ENCODE results near the gene MAPK8IP1. TPM values are rescaled to one million over a fixed set of nuclear protein-coding genes. Genes with fewer than 3 reads are reported as not detected.

Gene MAPK8IP1
- total RNA-seq, 4 donors from 2014 or later: 9.8 to 17.5 (median 13.8) TPM

DNA sequence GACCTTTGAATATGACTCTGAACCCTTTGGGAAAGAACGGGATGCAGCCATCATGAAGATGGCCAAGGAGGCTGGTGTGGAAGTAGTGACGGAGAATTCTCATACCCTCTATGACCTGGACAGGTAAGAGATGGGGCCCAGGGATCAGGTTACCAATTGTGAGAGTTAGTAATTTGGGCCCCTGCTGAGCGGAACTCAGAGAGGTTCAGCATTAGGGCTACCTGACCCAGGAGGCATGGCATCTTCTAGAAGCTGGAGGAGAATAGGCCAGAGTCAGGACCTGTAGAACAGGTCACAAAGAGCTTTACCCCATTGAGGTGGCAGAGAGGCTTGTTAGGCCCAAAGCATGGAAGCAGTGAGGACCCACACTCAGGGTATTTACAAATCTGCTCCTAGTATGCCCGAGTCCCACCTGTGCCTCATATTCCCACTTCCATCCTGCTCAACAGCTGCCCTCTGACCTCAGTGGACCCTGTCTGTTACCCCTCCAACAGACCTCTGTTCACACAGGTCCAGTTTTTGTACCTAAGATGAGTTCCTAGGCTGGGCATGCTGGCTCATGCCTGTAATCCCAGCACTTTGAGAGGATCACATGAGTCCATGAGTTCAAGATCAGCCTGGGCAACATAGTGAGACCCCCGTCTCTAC, 26.6 kb upstream of the MAPK8IP1 start:
- H3K9me3 ChIP-seq: no peaks in the 10 kb centered on the region
- no peak for ATAC-seq
- H3K27ac ChIP-seq: peak overlapping the region; percentile 89 to 99 (median 94)
- WGBS, 2 donors (ENCODE audit: low coverage in 1 of 2): 72 to 85% methylated on average over 3 to 4 of the region's 5 CpGs
- H3K4me3 ChIP-seq: no peak overlapping the region
- H3K27me3 ChIP-seq: no peaks in the 10 kb centered on the region
- H3K4me1 ChIP-seq: peaks cover 37 to 79% (median 64%) of the 10 kb centered on the region in 3 donors
- H3K36me3 ChIP-seq: peaks cover 6 to 61% of the 10 kb centered on the region in 2 donors
- TF ChIP-seq POLR2A (IDR thresholded peaks at IDR 0.05): no peak
- TF ChIP-seq EP300 (IDR thresholded peaks at IDR 0.05): no peak
- no peak for TF ChIP-seq POLR2AphosphoS5 (IDR thresholded peaks at IDR 0.05)
- TF ChIP-seq, protein P1, sequence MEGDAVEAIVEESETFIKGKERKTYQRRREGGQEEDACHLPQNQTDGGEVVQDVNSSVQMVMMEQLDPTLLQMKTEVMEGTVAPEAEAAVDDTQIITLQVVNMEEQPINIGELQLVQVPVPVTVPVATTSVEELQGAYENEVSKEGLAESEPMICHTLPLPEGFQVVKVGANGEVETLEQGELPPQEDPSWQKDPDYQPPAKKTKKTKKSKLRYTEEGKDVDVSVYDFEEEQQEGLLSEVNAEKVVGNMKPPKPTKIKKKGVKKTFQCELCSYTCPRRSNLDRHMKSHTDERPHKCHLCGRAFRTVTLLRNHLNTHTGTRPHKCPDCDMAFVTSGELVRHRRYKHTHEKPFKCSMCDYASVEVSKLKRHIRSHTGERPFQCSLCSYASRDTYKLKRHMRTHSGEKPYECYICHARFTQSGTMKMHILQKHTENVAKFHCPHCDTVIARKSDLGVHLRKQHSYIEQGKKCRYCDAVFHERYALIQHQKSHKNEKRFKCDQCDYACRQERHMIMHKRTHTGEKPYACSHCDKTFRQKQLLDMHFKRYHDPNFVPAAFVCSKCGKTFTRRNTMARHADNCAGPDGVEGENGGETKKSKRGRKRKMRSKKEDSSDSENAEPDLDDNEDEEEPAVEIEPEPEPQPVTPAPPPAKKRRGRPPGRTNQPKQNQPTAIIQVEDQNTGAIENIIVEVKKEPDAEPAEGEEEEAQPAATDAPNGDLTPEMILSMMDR (IDR thresholded peaks at IDR 0.05): no peak

DNA sequence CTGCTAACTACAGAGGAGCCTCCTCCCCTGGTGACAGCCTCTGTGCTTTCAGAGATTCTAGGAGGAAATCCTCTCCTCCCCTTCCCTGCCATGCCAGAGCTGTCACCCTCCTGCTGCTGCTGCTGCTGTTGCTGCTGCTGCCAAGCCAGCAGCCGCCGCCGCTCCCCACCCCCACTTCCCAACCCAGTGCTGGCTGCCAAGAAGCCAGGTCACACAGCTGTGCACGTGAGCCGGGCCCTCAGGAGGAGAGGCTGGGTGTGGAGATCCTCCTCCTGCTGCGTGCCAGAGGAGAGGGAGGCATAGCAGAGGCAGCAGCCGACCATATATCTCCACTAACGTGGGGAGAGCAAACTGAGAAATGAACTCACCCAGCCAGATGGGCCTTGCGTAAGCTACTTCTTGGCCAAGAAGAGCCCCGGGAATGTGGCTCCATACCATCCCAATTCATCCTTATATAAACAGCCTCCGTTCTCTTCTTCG, 25.8 kb upstream of the MAPK8IP1 start:
- H3K27me3 ChIP-seq: no peaks in the 10 kb centered on the region
- WGBS, 2 donors (ENCODE audit: low coverage in 1 of 2): 6 to 10% methylated on average over 7 of the region's 12 CpGs
- ATAC-seq: peak; percentile 92
- no peak overlapping the region for H3K4me3 ChIP-seq
- peak overlapping the region; percentile 89 to 99 (median 94) for H3K27ac ChIP-seq
- H3K4me1 ChIP-seq: peaks cover 35 to 75% (median 55%) of the 10 kb centered on the region in 3 donors
- TF ChIP-seq, protein P1 (IDR thresholded peaks at IDR 0.05): no peak
- TF ChIP-seq POLR2AphosphoS5 (IDR thresholded peaks at IDR 0.05): peak; percentile 91
- H3K36me3 ChIP-seq: peaks cover 6 to 69% of the 10 kb centered on the region in 2 donors
- no peaks in the 10 kb centered on the region for H3K9me3 ChIP-seq

GRCh38 chr11:45860348-45860747, 25.1 kb upstream of the MAPK8IP1 start:
- H3K27me3 ChIP-seq: no peaks in the 10 kb centered on the region
- ATAC-seq: no peak
- peak overlapping the region; percentile 84 to 99 (median 94) for H3K27ac ChIP-seq
- WGBS, 2 donors (ENCODE audit: low coverage in 1 of 2): 92 to 96% methylated on average over 3 to 4 of the region's 5 CpGs
- peaks cover 6 to 75% of the 10 kb centered on the region in 2 donors for H3K36me3 ChIP-seq
- H3K9me3 ChIP-seq: no peaks in the 10 kb centered on the region
- H3K4me1 ChIP-seq: peaks cover 29 to 68% (median 49%) of the 10 kb centered on the region in 3 donors
- TF ChIP-seq POLR2A (IDR thresholded peaks at IDR 0.05): no peak
- no peak for TF ChIP-seq EP300 (IDR thresholded peaks at IDR 0.05)
- TF ChIP-seq, protein P1 (IDR thresholded peaks at IDR 0.05): no peak
- TF ChIP-seq POLR2AphosphoS5 (IDR thresholded peaks at IDR 0.05): no peak
- no peak overlapping the region for H3K4me3 ChIP-seq

GRCh38 chr11:45860764-45861510, 24.5 kb upstream of the MAPK8IP1 start:
- TF ChIP-seq POLR2AphosphoS5 (IDR thresholded peaks at IDR 0.05) (no peak), POLR2A (IDR thresholded peaks at IDR 0.05) (no peak), EP300 (IDR thresholded peaks at IDR 0.05) (no peak)
- TF ChIP-seq, protein P1 (IDR thresholded peaks at IDR 0.05): no peak
- no peaks in the 10 kb centered on the region for H3K27me3 ChIP-seq
- peaks cover 28 to 63% (median 43%) of the 10 kb centered on the region in 3 donors for H3K4me1 ChIP-seq
- WGBS, 2 donors (ENCODE audit: low coverage in 1 of 2): 66 to 70% methylated on average over 2 to 4 of the region's 10 CpGs
- H3K36me3 ChIP-seq: peaks cover 6 to 79% of the 10 kb centered on the region in 2 donors
- H3K4me3 ChIP-seq: no peak overlapping the region
- H3K27ac ChIP-seq: peak overlapping the region; percentile 84 to 99 (median 94)
- no peaks in the 10 kb centered on the region for H3K9me3 ChIP-seq
- no peak for ATAC-seq

All from gastroesophageal sphincter (tissue), 4 donors.